K562 (cell line): ENCODE measurements around the gene HMGCL. TPM values are rescaled to one million over a fixed set of nuclear protein-coding genes. Genes with fewer than 3 reads are reported as not detected.

Experiments
- ATAC-seq: fragments of 200-7000 bp; cut with Tn5 transposase; 3 replicates; pipeline ENCODE4 v1.9.1; 2020; ENCODE audit warnings: moderate library complexity
- BruUV-seq: library from RNA; stranded (reverse); fragments of 400-500 nt; replicated peaks from 2 replicates; lab custom pipeline; 2021; lab: Mats Ljungman, UMichigan
- CTCF ChIA-PET: fragments of 300-600 bp; formaldehyde crosslinking; extraction: SDS; loops from one replicate; lab custom pipeline; 2021; ENCODE audit warnings: low intra/inter-chr PET ratio; lab: Yijun Ruan, JAX
- POLR2A ChIA-PET: fragments of 300-600, 350-650 bp; sonication (Branson Sonifier 250); formaldehyde crosslinking; extraction: SDS; loops from one replicate; lab custom pipeline; 2021; ENCODE audit warnings: antibody characterized with exemption, inconsistent platforms; lab: Yijun Ruan, JAX
- DNase-seq, 4 experiments: peaks; one replicate each; pipeline versions ENCODE4 v3.0.0 to v3.0.0-alpha.2; 2011 to 2018; ENCODE audit warnings: low spot score in 3 of 4, mixed read lengths in 3 of 4; ENCODE audit errors: extremely low read depth in 1 of 4
- FAIRE-seq: peaks from 2 replicates; lab custom pipeline; 2011; peaks lifted over from hg19 to GRCh38; lab: Jason Lieb, UNC
- H2AFZ ChIP-seq: 2 replicates; pipeline ENCODE4 v1.6.0; 2011; ENCODE audit warnings: low read depth, low read length, control low read depth, inconsistent platforms
- H3K27ac ChIP-seq: fragments of 200-600 bp; 3 replicates; pipeline ENCODE4 v1.8.0; 2011; ENCODE audit warnings: low read depth, mild to moderate bottlenecking, control low read depth, inconsistent platforms, low read length, moderate library complexity, mixed read lengths; ENCODE audit errors: extremely low read depth
- H3K27me3 ChIP-seq, 2 experiments: fragments of 300-600 bp in 1 of 2; 2 replicates in 1 of 2; 3 replicates in 1 of 2; pipeline versions ENCODE4 v1.6.0 to v1.8.0; 2011; ENCODE audit warnings: inconsistent platforms in 2 of 2, low read length in 2 of 2, mild to moderate bottlenecking in 1 of 2, mixed read lengths in 1 of 2, moderate library complexity in 1 of 2; ENCODE audit not compliant: control insufficient read depth in 2 of 2, insufficient read depth in 2 of 2
- H3K36me3 ChIP-seq: fragments of 300-600 bp; 3 replicates; pipeline ENCODE4 v1.8.0; 2011; ENCODE audit warnings: mild to moderate bottlenecking, low read length, inconsistent platforms; ENCODE audit not compliant: control insufficient read depth, insufficient read depth
- H3K4me1 ChIP-seq, 2 experiments: fragments of 200-600 bp in 1 of 2; replicated peaks in 1 of 2; 2 replicates in 1 of 2; 3 replicates in 1 of 2; pipeline versions ENCODE4 v1.5.1 to v1.8.0; 2011; ENCODE audit warnings: inconsistent platforms in 2 of 2, low read length in 2 of 2, mild to moderate bottlenecking in 1 of 2, mixed read lengths in 1 of 2, moderate library complexity in 1 of 2; ENCODE audit not compliant: control insufficient read depth in 2 of 2, insufficient read depth in 2 of 2
- H3K4me2 ChIP-seq: 2 replicates; pipeline ENCODE4 v1.6.1; 2011; ENCODE audit warnings: low read length, control low read depth, inconsistent platforms, mixed read lengths; ENCODE audit not compliant: insufficient read depth
- H3K4me3 ChIP-seq: fragments of 200-600 bp; sonication (generic), shearing (Covaris generic); 2 replicates; pipeline ENCODE4 v1.5.1; 2016; ENCODE audit warnings: control low read depth, inconsistent platforms
- H3K79me2 ChIP-seq: fragments of 200-600 bp; 3 replicates; pipeline ENCODE4 v1.8.0; 2011; ENCODE audit warnings: low read length, inconsistent platforms; ENCODE audit not compliant: control insufficient read depth, insufficient read depth
- H3K9ac ChIP-seq, 2 experiments: 2 replicates each; pipeline versions ENCODE4 v1.6.0 to v1.6.1; 2011; ENCODE audit warnings: low read depth in 2 of 2, low read length in 2 of 2, control low read depth in 1 of 2, inconsistent platforms in 1 of 2, mild to moderate bottlenecking in 1 of 2, mixed read lengths in 1 of 2; ENCODE audit not compliant: insufficient read depth in 1 of 2
- H3K9me1 ChIP-seq: one replicate; pipeline ENCODE4 v1.6.0; 2011; ENCODE audit warnings: inconsistent platforms, mild to moderate bottlenecking, low read length, moderate library complexity; ENCODE audit not compliant: control insufficient read depth, insufficient read depth
- H3K9me3 ChIP-seq: replicated peaks from 2 replicates; pipeline ENCODE4 v1.5.1; 2011; ENCODE audit warnings: low read depth, low read length, inconsistent platforms; ENCODE audit not compliant: control insufficient read depth, insufficient read depth
- H4K20me1 ChIP-seq: replicated peaks from 2 replicates; pipeline ENCODE4 v1.6.1; 2011; ENCODE audit warnings: low read length, inconsistent platforms, mixed read lengths; ENCODE audit not compliant: control insufficient read depth, insufficient read depth
- C11orf30 ChIP-seq: fragments of 450-650 bp; IDR thresholded peaks from 2 replicates; pipeline ENCODE4 v1.6.1; 2016; ENCODE audit warnings: low read depth, mild to moderate bottlenecking
- CBFA2T3 ChIP-seq: fragments of 450-650 bp; IDR thresholded peaks from 2 replicates; pipeline ENCODE4 v1.6.1; 2017
- MAFF ChIP-seq: IDR thresholded peaks from 2 replicates; pipeline ENCODE4 v1.6.1; 2012; ENCODE audit warnings: low read length, improper control_type of control experiment
- MAFG ChIP-seq: fragments of 450-650 bp; conservative IDR thresholded peaks from 2 replicates; pipeline ENCODE4 v1.6.1; 2016; ENCODE audit warnings: missing genetic modification characterization, missing compliant biosample characterization
- NEUROD1 ChIP-seq: fragments of 150-350 bp; IDR thresholded peaks from 2 replicates; pipeline ENCODE4 v1.6.1; 2014; ENCODE audit warnings: borderline replicate concordance, low read length, low read depth; ENCODE audit not compliant: partially characterized antibody
- POLR2AphosphoS5 ChIP-seq: IDR thresholded peaks from 2 replicates; pipeline ENCODE4 v1.6.1; 2011; ENCODE audit warnings: mild to moderate bottlenecking, low read depth, low read length, moderate library complexity; ENCODE audit not compliant: control insufficient read depth, insufficient read depth
- SMAD3 ChIP-seq: fragments of 450-650 bp; formaldehyde crosslinking; conservative IDR thresholded peaks from 2 replicates; pipeline ENCODE4 v1.4.0; 2020; ENCODE audit warnings: mild to moderate bottlenecking
- SMC3 ChIP-seq: conservative IDR thresholded peaks from 2 replicates; pipeline ENCODE4 v1.6.1; 2011; ENCODE audit warnings: low read depth, low read length, improper control_type of control experiment; ENCODE audit not compliant: insufficient read depth
- SNRNP70 ChIP-seq: fragments of 200-400 bp; formaldehyde crosslinking; optimal IDR thresholded peaks from 2 replicates; pipeline ENCODE3; 2017; ENCODE audit warnings: low read depth, low read length
- TCF3 ChIP-seq: sonication (generic); formaldehyde crosslinking; IDR thresholded peaks from 2 replicates; pipeline ENCODE4 v1.4.0; 2020; ENCODE audit warnings: mild to moderate bottlenecking, missing genetic modification reagents
- ZNF12 ChIP-seq: sonication (generic); formaldehyde crosslinking; IDR thresholded peaks from 2 replicates; pipeline ENCODE4 v1.4.0; 2020; ENCODE audit warnings: mild to moderate bottlenecking, missing genetic modification reagents
- ZNF316 ChIP-seq: fragments of 450-650 bp; IDR thresholded peaks from 2 replicates; pipeline ENCODE4 v1.6.1; 2016
- WGBS: fragments of 100-300 bp; shearing (Covaris generic); methylation state at CpG from one replicate; pipeline ENCODE4 v1.1.6; 2016; ENCODE audit warnings: low coverage, mixed read lengths; ENCODE audit not compliant: insufficient coverage; ENCODE audit errors: missing lambda C conversion rate; 5-methylcytosine and 5-hydroxymethylcytosine counted together
- in situ Hi-C: fragments of 300-500 bp; cut with MboI; formaldehyde crosslinking; loops from 4 replicates; pipeline ENCODE4 v1.15.0; 2018; ENCODE audit warnings: inconsistent platforms, mixed read lengths
- intact Hi-C: fragments of 100-400 bp; cut with micrococcal nuclease; formaldehyde crosslinking; loops from 2 replicates; pipeline ENCODE4 v1.14.2; 2022
- polyA plus RNA-seq, 8 experiments: library from polyadenylated mRNA; depleted of rRNA in 4 of 8; stranded (reverse) in 5 of 8; unstranded in 3 of 8; fragments of >200 nt; fragmentation: Nextera tagmentation in 2 of 8; fragmentation: Illumina TruSeq in 1 of 8; extraction: Ambion mirVana in 2 of 8; extraction: Trizol in 1 of 8; gene quantifications; 2 replicates each; pipeline versions ENCODE4 v1.2.1 to v1.2.3, GENCODE V29; 2011 to 2014; ENCODE audit warnings: inconsistent platforms in 1 of 8, missing spikeins in 1 of 8
- total RNA-seq, 7 experiments: library from RNA; depleted of rRNA in 6 of 7; stranded (reverse); fragments of >200 nt in 6 of 7; fragmentation: Illumina TruSeq in 2 of 7; extraction: Trizol in 2 of 7; gene quantifications; 2 replicates each; pipeline versions ENCODE4 v1.2.1 to v1.2.3, GENCODE V29; 2011 to 2021; ENCODE audit warnings: low replicate concordance in 1 of 7
- TF ChIP-seq, protein P1 (sequence below): fragments of 250-450 bp; sonication (Bioruptor Pico); IDR thresholded peaks from 2 replicates; pipeline ENCODE4 v1.8.0; 2022; ENCODE audit warnings: inconsistent platforms, mild to moderate bottlenecking, moderate library complexity, borderline replicate concordance
- TF ChIP-seq, protein P2 (sequence below): fragments of 450-650 bp; IDR thresholded peaks from 2 replicates; pipeline ENCODE4 v1.6.1; 2016; ENCODE audit warnings: antibody characterized with exemption

Gene HMGCL
- total and polyA plus RNA-seq, 9 of the 15 experiments (the other 6 are each of a cell fraction or from before 2014, with no cell fraction given), result 18.0 to 82.2 (median 24.2) TPM

DNA sequence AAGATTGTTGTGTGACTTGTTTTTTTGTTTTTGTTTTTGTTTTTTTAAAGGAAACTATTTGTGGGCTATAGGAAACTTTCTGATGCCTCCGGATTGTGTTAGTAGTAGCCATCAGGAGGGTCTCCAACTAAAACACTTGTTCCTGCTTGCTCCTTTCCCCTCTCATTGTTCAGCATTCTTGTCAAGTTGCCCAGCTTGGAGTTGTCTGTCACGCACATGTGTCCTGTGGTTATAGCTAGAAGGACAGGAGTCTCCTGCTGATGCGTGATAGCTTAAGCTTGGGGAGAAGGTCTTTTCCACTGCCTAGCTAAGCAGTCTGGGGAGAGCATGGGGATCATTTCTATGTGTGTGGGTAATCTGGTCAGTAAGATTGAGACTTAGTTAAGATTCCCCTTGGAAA lies 37.5 kb downstream of the HMGCL start:
- FAIRE-seq, result no peak
- Histone ChIP-seq H3K9ac (no peak overlapping the region), H3K36me3 (peaks cover 55% of the 10 kb centered on the region), H3K4me2 (no peak overlapping the region), H3K27ac (no peak overlapping the region), H3K4me3 (no peak overlapping the region), H3K27me3 (no peaks in the 10 kb centered on the region), H2AFZ (no peak overlapping the region), H3K9me3 (no peaks in the 10 kb centered on the region), H3K9me1 (no peaks in the 10 kb centered on the region), H3K79me2 (peaks cover 40% of the 10 kb centered on the region), H3K4me1 (peaks cover 21 to 24% of the 10 kb centered on the region in 2 experiments), H4K20me1 (peaks cover 3% of the 10 kb centered on the region; the same call in 1 of the 2 replicates)
- intact Hi-C loops, result no loop called here
- in situ Hi-C loops, result no loop called here
- POLR2A ChIA-PET, result interaction anchor here (1.0 to 10.2 kb wide), 5 partner anchors 8 to 42 kb away, joined by 3 to 197 read pairs (median 14); partner anchors contain the start of genes GALE and PITHD1
- 65% methylated on average over 3 of the region's 3 CpGs for WGBS
- no peak for TF ChIP-seq ZNF12
- TF ChIP-seq POLR2AphosphoS5, result 0 out of 2 replicates have a peak, but pooled peaks have one; percentile 28
- no peak for TF ChIP-seq SNRNP70
- peak; percentile 27; the same call in 1 of the 2 replicates for TF ChIP-seq CBFA2T3
- TF ChIP-seq TCF3, result peak; percentile 23; the same call in 1 of the 2 replicates
- no peak for ATAC-seq
- BruUV-seq, result TSS peak; percentile 39
- CTCF ChIA-PET, result no interaction called here
- no peak for DNase-seq

DNA sequence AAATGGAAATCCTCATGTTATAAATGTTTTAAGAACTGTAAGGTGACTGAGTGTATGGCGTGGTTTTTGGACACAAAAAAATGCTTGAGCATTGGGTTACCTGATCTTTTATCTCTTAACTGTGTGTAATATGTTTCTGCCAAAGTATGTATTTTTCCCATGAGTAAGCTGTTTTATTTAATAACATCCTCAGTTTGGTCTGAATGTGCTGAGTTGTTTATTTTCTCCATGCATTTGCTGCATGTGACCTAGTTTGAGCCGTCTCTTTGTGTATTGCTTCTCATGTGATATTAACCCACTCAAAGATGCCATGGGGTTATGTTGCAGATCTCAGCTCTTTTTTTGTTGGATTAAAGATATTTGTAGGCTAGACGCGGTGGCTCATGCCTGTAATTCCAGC lies 40.4 kb downstream of the HMGCL start:
- Histone ChIP-seq H3K9me1 (no peaks in the 10 kb centered on the region), H2AFZ (no peak overlapping the region), H3K9me3 (no peaks in the 10 kb centered on the region), H3K27me3 (no peaks in the 10 kb centered on the region), H3K9ac (no peak overlapping the region), H3K4me1 (peaks cover 4 to 13% of the 10 kb centered on the region in 2 experiments; a peak in 4 of 5 replicates), H3K4me2 (no peak overlapping the region), H3K27ac (no peak overlapping the region), H3K79me2 (peaks cover 48% of the 10 kb centered on the region), H3K4me3 (no peak overlapping the region), H4K20me1 (no peaks in the 10 kb centered on the region), H3K36me3 (peaks cover 83% of the 10 kb centered on the region)
- in situ Hi-C loops, result no loop called here
- DNase-seq (no peak), ATAC-seq (no peak), FAIRE-seq (no peak)
- intact Hi-C loops, result no loop called here
- 98% methylated on average over 4 of the region's 4 CpGs for WGBS
- ChIA-PET CTCF (no interaction called here), POLR2A (interaction anchor here (0.6 kb wide), 1 partner anchor 13 kb away, joined by 3 read pairs; no protein-coding TSS in a partner anchor)
- BruUV-seq, result no TSS peak
- peak; percentile 72 for TF ChIP-seq C11orf30
- TF ChIP-seq, protein P1, sequence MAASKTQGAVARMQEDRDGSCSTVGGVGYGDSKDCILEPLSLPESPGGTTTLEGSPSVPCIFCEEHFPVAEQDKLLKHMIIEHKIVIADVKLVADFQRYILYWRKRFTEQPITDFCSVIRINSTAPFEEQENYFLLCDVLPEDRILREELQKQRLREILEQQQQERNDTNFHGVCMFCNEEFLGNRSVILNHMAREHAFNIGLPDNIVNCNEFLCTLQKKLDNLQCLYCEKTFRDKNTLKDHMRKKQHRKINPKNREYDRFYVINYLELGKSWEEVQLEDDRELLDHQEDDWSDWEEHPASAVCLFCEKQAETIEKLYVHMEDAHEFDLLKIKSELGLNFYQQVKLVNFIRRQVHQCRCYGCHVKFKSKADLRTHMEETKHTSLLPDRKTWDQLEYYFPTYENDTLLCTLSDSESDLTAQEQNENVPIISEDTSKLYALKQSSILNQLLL (CRISPR knock-in tag), result no peak
- no peak for TF ChIP-seq SMAD3 (CRISPR knock-in tag)
- TF ChIP-seq SMC3, result no peak
- 0 out of 2 replicates have a peak, but pooled peaks have one; percentile 15 for TF ChIP-seq MAFF
- peak; percentile 65 for TF ChIP-seq MAFG
- TF ChIP-seq NEUROD1, result no peak
- peak; percentile 89 for TF ChIP-seq ZNF316
- TF ChIP-seq, protein P2, sequence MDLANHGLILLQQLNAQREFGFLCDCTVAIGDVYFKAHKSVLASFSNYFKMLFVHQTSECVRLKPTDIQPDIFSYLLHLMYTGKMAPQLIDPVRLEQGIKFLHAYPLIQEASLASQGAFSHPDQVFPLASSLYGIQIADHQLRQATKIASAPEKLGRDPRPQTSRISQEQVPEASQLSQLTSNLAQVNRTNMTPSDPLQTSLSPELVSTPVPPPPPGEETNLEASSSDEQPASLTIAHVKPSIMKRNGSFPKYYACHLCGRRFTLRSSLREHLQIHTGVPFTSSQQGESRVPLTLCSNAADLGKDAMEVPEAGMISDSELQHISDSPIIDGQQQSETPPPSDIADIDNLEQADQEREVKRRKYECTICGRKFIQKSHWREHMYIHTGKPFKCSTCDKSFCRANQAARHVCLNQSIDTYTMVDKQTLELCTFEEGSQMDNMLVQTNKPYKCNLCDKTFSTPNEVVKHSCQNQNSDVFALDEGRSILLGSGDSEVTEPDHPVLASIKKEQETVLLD, result no peak
